ENCODE results near the gene OR2G2. TPM values are rescaled to one million over a fixed set of nuclear protein-coding genes. Genes with fewer than 3 reads are reported as not detected.

The OR2G2 gene
- total and polyA plus RNA-seq, 2 of the 13 experiments (the other 11 are each of a cell fraction or from before 2014, with no cell fraction given): not detected

DNA sequence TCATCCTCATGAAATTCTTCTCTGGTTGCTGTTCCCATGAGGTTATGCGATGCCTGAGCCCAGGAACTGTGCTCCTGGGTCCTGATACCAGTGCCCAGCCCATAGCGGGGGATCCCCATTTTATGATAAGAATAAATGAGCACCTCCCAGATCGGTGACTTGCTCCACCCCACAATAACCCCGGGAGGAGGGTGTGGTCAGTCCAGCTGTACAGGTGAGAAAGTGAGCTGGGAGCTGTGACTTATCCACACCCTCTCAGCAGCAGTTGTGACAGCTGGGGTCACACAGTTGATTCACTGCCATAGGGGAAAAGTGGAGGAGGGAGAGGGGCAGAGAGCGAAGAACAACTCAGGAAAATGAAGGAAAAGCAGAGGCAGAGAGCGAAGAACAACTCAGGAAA lies 50.6 kb downstream of the OR2G2 start:
- in situ Hi-C loops (cut with HindIII; ENCODE audit: extremely low pct_ligation_motif_present, low pct_unique_long_range_greater_than_20kb): no loop called here
- Histone ChIP-seq H3K79me2 (ENCODE audit: insufficient read depth, low read length) (no peaks in the 10 kb centered on the region), H4K20me1 (ENCODE audit: insufficient read depth, low read length) (no peaks in the 10 kb centered on the region), H2AFZ (ENCODE audit: low read length) (no peak overlapping the region), H3K9me3 (ENCODE audit: low read length) (no peaks in the 10 kb centered on the region), H3K36me3 (replicated peaks in 1 of 2; ENCODE audit: control insufficient read depth in 1 of 2, insufficient read depth in 2 of 2, low read length in 2 of 2) (no peaks in the 10 kb centered on the region), H3K27me3 (ENCODE audit: control insufficient read depth in 1 of 2, insufficient read depth in 2 of 2, low read length in 2 of 2) (no peaks in the 10 kb centered on the region), H3K4me2 (ENCODE audit: low read depth, low read length) (no peak overlapping the region), H3K27ac (ENCODE audit: extremely low read length, insufficient read depth, low read length) (no peak overlapping the region), H3K9ac (ENCODE audit: insufficient read depth, low read depth, low read length) (no peak overlapping the region), H3K4me1 (ENCODE audit: insufficient read depth, low read length) (no peaks in the 10 kb centered on the region), H3K4me3 (replicated peaks in 1 of 3; ENCODE audit: insufficient read depth in 1 of 3, low read depth in 2 of 3, low read length in 3 of 3) (no peak overlapping the region)
- no peak for ATAC-seq
- DNase-seq (ENCODE audit: low spot score): no peak
- intact Hi-C loops (cut with micrococcal nuclease; ENCODE audit: unreplicated experiment): no loop called here
- FAIRE-seq: no peak
- no TSS peak for BruUV-seq (replicated peaks)
- no peak for TF ChIP-seq KLF15 (CRISPR knock-in tag; IDR thresholded peaks at IDR 0.05; ENCODE audit: borderline replicate concordance)
- TF ChIP-seq ZNF503 (CRISPR knock-in tag; IDR thresholded peaks at IDR 0.05): no peak
- TF ChIP-seq RXRB (CRISPR knock-in tag; IDR thresholded peaks at IDR 0.05; ENCODE audit: borderline replicate concordance): no peak
- TF ChIP-seq SP1 (IDR thresholded peaks at IDR 0.05): no peak
- no peak for TF ChIP-seq SP1 (CRISPR knock-in tag; IDR thresholded peaks at IDR 0.05)
- TF ChIP-seq ZC3H13 (CRISPR knock-in tag; IDR thresholded peaks at IDR 0.05): no peak
- TF ChIP-seq TCF7 (IDR thresholded peaks at IDR 0.05; ENCODE audit: low read depth): no peak
- no peak for TF ChIP-seq AKNA (CRISPR knock-in tag; IDR thresholded peaks at IDR 0.05; ENCODE audit: borderline replicate concordance)
- no peak for TF ChIP-seq ZNF230 (CRISPR knock-in tag; IDR thresholded peaks at IDR 0.05)
- no peak for TF ChIP-seq ZNF777 (CRISPR knock-in tag; IDR thresholded peaks at IDR 0.05)
- no peak for TF ChIP-seq ZNF484 (CRISPR knock-in tag; IDR thresholded peaks at IDR 0.05; ENCODE audit: borderline replicate concordance, low read depth)
- no peak for TF ChIP-seq MYC (CRISPR knock-in tag; IDR thresholded peaks at IDR 0.05; ENCODE audit: borderline replicate concordance)
- no peak for TF ChIP-seq STAG1 (CRISPR knock-in tag; IDR thresholded peaks at IDR 0.05)
- TF ChIP-seq ATF7-NPFF (CRISPR knock-in tag; IDR thresholded peaks at IDR 0.05; ENCODE audit: low read depth): no peak
- TF ChIP-seq ZNF572 (CRISPR knock-in tag; IDR thresholded peaks at IDR 0.05): no peak
- TF ChIP-seq KDM2A (CRISPR knock-in tag; IDR thresholded peaks at IDR 0.05; ENCODE audit: borderline replicate concordance, low read depth): no peak
- no peak for TF ChIP-seq FOXO1 (CRISPR knock-in tag; IDR thresholded peaks at IDR 0.05)
- TF ChIP-seq ZNF496 (CRISPR knock-in tag; IDR thresholded peaks at IDR 0.05; ENCODE audit: insufficient replicate concordance): no peak
- TF ChIP-seq, protein P1, sequence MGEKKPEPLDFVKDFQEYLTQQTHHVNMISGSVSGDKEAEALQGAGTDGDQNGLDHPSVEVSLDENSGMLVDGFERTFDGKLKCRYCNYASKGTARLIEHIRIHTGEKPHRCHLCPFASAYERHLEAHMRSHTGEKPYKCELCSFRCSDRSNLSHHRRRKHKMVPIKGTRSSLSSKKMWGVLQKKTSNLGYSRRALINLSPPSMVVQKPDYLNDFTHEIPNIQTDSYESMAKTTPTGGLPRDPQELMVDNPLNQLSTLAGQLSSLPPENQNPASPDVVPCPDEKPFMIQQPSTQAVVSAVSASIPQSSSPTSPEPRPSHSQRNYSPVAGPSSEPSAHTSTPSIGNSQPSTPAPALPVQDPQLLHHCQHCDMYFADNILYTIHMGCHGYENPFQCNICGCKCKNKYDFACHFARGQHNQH (CRISPR knock-in tag; IDR thresholded peaks at IDR 0.05): no peak
- POLR2A ChIA-PET: no interaction called here
- 38% methylated on average over 5 of the region's 6 CpGs for WGBS (ENCODE audit: low lambda C conversion rate)
- CTCF ChIA-PET (ENCODE audit: low intra/inter-chr PET ratio, low total read pairs): no interaction called here
